GM21576 (cell line): ENCODE results near the gene GALK1.
A peak's percentile ranks its signal among the peaks of the same experiment; 100 is the strongest.
"Not testable (repeated sequence)": the region's sequence is repeated elsewhere in the genome, so short reads cannot be mapped to it uniquely, and the experiment has no call there.

Source experiments
- ATAC-seq: cut with Tn5 transposase; IDR thresholded peaks from one replicate; pipeline ENCODE4 v1.9.1; 2021; ENCODE audit warnings: mild to moderate bottlenecking, moderate library complexity; ENCODE audit not compliant: unreplicated experiment

The GALK1 gene

DNA sequence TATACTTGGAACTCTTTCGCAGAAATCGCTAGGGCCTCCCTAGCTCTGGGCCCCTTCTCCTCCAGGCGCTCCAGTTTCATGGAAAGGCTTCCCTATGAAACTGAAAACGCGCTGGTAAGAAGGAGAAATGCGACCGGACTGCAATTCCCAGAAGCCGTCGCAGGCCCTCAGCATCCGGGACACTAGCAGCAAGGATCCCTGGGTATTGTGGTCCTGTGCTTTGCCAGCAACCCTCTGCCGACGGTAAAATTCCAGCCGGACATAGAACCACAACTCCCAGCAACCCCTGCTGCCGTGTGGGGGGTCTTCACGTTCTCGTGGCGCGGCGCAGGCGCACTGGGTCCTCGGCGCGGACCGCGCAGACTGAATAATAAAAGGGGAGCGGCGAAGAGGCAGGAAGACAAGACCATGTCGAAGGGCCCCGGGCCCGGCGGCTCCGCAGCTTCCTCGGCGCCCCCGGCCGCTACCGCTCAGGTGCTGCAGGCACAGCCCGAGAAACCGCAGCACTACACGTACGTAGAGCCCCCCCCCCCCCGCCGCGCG is 19.6 kb upstream of the GALK1 start, which contains the start of gene UNK:
Gene UNK, plus strand, starts transcription at position 334 of the 543 bp plus-strand sequence. Its CDS starts 75 bp downstream, at position 409.
- ATAC-seq = peak; percentile 50

DNA sequence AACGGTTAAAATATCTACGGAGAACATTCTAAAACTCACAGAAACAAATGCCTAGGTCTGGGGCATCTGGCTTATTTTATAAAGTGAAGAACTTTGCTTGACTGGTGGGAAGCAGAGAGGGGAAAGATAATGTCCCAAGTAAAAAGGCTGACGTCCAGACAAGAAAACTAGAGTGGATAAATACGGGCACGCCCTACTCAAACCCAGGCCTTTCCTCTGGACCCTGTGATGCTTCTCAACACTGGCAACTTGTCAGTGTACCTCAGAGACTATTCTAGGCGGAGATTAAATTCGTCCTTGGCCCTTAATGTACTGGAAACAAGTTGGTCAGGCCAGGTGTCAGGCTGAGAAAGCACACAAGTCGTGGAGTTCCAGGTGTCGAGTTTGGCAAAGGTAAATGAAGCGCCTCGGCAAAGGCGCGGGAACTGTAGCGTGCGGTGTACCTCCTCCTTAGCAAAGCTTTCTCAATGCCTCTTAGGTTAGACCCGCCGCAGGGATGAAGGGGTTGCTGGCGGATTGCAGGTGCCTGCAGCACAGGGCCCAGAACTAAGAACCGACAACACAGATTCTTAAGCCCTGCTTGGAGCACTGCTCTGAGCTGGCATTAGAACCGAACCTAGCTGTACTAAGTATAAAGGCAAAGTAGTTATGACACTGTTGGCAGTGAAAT is 18.9 kb upstream of the GALK1 start:
- ATAC-seq = no peak

DNA sequence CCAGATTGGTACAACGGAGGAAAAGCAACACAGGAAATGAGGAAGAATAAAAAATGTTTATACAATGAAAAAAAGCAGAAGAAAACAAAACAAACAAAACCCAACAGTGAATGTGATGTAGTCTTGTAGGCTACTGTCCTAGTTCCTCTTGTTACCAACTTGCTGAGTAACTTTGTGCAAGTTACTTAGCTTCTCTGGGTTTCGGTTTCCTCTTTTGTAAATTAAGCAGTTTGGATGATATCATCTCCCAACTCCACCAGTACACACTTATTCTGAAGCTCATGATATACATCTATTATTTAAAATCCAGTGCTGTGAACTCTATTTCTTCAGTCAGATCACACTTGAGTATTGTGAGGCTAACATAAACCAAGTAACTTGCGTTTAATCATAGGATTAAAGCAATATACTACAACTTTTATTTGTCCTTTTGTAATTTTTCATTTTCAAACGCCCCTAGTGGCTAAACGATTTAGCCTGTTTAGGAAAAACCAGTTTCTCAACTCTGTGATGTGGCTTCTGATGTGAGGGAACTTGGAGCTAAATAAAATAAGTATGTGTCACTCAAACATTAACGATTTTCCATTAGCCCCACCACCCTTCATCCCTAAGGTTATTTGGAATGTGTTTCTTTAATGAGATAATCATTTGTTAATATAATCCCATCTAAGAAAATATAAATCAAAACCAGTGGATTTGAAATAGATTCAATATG is 18.2 kb upstream of the GALK1 start:
- ATAC-seq = no peak

DNA sequence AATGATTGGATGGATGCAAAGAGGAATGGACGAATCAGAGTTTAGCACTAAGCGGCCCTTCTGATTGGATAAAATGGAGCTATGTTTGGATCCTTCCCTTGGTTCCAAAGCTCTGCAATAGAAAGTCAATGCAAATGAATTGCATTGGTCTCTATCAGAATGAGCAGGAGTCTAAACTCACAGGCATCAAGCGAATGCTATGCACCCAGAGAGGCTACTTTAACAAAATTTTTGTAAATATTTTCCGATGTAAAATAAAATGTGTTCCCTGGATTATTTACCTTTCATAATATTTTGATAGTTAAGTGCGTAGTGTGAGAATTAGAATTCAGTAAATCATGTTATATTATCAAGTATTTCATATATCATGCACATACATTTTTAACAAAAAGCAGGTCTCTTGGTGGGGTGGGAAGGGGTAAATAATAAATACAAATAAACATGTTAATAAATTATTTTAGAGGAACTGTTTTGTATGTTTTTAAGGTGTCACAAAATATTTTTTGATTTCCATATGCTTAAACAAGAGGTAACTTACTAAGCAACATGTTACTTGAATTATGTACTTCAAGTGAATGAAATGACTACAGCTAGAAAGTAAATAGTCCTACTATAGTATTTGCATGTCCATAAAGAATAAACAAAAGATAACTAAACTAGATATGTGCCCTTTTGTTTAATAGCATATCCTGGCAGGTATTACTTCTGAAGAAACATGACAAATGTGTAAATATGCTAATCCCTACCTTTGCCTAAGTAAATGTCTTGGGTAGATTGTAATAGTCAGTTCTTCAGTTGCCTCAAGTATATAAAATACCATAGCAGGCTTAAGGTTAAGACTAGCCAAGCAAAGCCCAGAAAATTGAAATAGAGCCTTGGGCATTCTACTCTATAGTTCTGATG is 15.2 kb upstream of the GALK1 start:
- no peak for ATAC-seq

DNA sequence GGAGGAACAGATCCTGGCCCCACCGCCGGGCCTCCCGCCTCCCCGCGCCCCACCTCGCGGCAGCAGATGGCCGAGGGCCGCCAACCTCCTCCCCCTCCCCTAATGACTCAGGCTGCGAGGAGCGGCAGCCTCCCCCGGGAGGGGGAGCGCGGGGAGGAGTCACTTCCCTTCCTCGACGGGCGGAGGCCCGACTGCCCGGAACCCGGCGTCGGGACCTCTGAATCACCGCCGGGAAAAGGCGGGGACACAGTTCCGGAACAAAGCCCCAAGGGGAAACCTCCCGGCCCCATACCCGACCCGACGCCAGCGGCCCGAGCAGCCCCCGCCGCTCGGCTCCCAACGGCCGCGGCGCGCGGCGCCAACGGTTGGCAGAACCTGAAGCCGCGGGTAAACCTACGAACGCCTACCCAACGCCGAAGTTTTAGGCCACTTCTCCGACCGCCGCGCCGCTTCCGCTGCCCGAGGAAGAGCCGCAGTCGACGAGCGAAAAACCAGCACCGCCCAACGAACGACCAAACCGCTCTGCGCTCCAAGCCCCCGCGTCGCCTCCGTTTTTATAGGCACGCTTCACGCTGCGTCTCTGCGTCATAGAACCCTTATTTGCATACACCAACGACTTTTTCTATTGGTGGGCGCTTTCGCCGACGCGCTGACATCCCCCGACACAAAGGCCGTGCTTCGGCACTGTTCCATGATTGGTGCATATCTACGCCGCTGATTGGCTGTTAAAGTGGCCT is 14.4 kb upstream of the GALK1 start:
- peak; percentile 67 for ATAC-seq

DNA sequence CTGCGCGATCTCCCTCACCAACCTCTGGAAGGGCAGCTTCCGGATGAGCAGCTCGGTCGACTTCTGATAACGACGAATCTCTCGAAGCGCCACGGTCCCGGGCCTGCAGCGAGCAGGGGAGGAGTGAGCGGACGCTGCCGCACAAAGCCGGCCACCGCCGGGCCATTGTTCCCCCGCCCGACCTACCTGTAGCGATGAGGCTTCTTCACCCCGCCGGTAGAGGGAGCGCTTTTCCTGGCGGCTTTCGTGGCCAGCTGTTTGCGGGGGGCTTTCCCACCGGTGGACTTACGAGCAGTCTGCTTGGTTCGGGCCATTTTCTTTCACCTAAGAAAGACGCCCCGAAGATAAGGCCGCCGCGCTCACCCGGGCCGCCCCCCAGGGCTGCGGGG is 13.9 kb upstream of the GALK1 start:
- ATAC-seq = peak; percentile 9

DNA sequence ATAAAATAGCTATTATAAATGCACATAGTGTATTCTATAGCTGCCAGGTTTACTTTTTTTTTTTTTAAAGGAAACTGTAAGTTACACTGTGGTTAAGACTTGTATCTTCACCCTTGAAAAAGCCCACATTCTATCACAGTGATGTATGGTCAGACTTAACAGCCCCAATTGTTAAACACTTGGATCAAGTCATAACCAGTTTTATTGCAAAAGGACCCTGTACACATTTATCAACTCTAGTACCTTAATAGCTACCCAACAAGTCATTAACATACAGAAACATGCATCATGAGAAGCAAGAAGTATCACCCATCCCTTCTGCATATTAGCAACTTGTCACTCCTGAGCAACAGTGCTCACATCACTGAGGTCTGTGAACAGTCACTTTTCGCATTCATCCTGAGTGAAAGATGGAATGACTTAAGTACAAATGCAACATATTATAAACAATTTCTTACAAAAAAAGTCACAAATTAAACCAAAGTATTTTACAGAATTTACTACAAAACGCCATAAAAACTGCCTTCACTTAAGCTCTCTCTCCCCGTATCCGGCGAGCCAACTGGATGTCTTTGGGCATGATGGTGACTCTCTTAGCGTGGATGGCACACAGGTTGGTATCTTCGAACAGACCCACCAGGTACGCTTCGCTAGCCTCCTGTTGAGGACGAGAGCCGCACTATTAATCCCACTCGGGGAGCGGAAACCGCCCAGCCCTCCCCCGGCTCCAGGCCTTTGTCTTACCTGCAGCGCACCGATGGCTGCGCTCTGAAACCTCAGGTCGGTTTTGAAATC is 13.3 kb upstream of the GALK1 start:
- not testable (repeated sequence) for ATAC-seq

DNA sequence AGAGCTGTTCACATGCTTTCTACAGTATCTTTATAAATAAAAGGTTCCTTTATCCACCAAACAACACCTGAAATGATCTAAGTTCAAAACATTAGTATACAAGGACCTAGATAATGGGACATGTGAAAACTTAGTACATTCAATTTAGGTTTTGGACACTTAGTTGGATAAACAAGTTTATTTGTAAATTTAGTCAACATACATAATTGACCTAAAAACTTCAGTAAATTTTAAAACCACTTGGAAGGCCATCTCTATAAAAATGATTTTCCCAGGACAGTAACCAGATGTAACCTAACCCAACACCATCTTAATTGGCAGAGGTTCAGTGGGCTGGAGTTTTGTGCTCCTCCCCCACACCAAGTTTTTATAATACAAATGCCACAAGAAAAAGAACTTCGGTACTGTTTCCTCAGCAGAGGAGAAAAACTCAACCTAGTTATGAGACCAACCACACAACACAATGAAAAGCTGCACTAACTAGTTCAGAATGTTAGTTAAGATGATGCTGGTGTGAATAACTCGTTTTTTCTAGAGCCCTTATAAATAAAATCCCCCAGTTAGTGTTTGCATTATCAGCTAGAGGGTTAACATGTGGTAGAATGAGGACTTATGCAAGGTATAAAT is 12.4 kb upstream of the GALK1 start:
- no peak for ATAC-seq

DNA sequence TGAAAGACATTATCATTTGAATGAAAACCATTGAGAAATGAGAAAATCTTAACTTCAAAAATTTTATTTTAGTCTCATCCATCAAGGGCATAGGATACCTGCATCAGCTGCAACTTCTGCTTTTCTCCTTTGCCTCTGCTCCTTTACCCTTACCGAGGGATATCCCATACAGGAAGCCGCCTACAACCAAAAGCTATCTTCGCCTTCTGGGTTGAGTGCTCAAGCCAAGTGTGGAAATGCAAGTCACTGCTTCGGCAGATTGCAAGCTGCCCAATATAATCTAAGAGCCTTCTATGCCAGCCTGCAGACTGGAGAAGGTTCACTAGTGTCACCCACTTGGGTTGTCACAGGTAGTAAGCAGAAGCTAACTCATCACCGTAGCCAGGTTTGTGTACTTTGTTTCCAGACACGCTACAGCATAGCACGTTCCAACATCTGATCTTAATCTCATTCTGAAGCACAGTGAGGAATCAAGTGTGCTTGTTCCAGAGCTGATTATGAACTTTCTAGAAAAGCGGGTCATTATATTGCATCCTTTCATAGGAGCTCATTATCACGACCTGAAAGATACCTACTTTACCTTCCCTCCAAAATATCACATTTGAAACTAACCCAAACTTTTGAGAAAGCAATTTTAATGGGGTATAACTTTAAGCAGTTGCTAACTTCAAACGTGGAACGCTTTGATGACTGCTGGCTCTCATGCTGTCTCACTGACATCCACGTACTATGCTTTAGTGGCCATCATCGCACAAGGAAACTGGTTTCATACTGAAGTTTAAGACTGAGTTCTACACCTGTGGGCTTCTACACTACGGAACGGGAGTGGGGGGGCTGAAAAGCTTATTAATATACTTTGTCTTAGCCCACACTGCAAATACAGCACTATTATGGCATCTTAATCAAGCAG is 11.6 kb upstream of the GALK1 start:
- ATAC-seq = no peak

DNA sequence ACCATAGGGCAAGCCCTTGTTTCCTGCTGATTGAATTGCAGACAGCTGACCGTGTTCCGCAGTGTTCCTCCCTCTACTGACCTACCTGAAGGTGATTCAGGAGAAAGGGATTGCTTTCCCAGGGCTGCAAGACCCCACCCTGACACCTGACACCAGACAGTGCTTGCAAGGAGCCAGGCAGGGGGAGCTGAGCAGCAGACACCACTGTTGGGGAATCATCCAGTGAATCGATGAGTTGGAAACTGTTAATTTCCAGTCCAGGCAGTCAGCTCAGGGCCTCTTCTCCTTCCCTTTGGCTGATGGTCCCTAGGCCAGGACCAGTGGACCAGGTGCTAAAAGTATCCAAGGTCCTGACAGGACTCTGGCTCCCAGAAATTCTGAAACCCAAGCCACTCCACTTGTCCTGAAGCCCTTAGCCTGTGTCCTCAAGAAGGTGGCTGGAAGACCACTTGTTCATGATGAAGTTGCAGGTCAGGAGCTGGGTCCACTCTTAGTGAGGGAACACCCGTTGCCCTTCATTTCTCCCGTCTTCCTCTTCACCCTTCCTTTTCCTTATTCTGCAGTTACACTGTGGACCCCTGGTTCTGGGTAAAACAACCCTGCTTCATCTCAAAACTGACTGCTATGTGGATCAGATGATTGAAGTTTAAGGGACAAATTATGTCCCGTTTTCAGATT is 10.1 kb upstream of the GALK1 start:
- no peak for ATAC-seq

DNA sequence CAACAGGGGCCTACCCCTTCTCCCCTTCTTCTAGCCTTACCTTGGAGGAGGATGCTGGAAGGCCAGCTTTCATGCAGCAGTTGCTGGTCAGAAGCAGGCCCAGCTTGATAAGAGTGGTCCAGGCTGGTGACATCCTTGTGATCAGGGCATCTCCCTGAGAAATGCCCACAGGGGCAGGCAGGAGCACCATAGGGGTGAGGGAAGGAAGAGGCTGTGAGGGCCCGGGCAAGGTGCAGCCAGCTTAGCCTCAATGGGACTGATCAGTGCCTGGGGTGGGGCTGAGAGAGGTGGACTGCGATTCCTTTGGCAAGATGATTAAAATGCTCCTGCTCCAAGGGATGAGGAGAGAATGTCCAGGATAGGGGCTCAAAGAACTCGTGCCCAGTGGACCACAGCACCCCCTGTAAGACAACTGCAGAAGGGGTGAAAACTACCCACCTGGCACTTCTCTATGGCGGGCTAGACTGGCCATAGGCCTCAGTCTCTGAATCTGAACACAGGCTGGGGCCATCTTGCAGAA is 9.5 kb upstream of the GALK1 start:
- ATAC-seq = no peak

DNA sequence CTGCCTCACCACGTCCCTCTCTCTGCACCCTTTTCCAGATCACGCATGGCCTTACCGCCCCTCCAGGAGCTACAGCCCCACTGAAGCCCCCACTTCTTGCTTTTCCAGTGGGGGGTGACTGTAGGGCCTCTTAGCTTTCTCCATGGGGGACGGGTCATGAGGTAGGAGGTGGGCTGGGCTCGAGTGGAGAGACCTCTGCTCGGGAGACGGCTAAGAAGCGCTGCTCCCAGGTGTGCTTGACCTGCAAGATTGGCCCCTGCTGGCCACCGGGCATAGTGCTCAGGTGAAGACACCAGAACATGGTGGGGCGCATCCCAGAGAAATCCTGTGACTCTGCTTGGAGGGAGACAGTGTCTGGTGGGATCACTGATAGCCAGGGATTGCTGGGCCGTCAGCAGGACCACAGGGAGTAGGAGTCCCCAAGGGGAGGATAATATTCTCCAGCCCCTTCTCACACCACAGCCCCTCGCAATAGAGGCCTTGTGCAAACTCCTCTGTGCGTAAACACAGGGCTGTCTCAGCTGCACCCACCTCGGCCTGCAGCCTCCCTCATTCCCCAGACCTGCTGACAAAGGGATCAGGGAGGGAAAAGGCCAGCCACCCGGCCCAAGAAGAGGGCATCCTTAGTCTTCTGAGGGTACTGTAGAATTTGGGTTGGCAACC is 8.9 kb upstream of the GALK1 start:
- no peak for ATAC-seq

DNA sequence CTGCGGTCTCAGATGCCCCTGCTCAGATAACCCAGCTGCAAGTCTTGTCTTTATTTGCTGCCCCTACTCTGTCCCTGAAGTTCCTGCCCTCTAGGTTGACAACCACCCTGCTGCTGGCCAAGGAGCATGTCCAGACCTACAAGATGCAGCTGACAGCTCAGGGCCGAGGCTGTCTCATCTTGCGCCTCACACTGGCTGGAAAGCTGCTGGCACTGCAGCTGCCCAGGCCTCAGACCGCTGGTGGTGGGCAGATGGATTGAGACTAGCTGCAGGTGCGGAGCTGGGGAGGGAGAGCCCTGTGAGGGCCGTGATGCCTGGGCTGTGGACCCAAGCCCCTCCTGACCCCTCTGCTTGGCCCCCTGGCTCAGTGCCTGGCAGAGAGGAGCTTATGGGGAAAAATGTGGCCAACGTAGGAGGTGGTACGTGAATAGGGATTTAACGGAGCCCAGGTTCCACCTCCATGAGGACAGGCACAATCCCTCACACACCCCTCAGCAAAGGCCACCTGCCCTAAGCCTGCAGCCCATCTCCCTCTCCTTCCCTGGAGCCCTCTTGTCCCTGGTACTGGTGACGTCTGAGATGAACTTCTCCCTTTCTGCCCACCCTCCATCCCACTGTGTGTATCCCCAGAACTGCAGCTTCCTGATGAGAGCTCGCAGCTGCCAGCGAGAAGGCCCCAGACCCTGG is 8.3 kb upstream of the GALK1 start:
- ATAC-seq = no peak

DNA sequence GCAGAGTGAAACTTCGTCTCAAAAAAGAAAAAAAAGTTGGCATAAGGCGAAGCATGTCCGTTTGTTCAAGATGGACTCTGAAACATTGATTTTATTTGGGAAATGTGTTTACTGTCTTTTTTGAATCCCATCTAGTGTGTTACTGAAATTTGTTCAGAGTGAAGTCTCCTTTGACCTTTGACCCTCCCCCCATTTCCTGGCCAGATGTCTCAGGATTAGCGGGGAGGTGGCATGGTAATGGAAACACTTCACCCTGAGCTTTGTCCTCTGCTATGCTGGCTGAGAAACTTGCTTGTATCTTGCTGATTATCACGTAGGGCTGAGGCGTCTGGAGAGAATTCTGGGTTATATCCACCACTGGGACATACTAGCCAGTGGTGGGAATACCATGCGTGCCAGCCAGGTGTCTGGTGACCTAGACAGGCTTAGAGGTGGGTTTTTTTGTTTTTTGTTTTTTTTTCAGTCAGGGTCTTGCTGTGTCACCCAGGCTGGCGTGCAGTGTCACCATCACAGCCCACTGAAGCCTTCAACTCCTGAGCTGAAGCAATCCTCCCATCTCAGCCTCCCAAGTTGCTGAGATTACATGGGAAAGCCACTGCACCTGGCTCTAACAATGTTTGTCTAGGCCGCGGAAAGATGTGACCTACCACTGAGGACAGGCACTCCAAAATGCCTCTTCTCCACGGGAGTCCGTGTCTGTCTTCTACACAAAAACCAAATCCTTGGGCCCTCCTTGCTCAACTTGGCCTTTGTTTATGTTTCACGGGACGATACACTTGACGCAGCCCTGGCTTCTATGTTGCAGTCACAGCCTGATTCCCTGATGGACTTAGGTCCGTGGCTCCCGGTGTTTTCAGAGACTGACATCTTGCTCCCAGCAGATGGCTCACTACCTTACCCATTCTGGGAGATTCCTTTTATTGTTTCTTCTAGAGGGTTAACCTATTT is 6.6 kb upstream of the GALK1 start:
- ATAC-seq = no peak

DNA sequence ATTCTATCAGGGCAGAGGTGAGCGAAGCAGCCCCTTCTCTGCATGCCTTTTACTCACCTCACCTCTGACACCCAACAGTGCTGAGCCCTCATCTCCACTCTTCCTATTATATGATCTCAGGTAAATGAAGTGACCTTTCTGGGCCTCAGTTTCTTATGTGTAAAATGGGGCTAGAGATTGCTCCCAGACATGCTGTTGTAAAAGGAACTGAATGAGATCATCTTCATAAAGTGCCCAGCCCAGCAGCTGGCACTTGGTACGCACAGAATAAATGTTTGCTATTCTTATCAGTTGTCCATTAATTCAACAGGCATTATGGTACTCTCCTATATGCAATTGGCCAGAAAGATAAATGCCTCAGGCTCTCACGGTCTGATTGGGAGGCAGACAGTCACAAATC is 4.5 kb upstream of the GALK1 start:
- no peak for ATAC-seq
